Panc1 (cell line): ENCODE results near the gene GPR65. TPM values are rescaled to one million over a fixed set of nuclear protein-coding genes. Genes with fewer than 3 reads are reported as not detected.

Source experiments
- ATAC-seq: fragments of 200-7000 bp; cut with Tn5 transposase; 2 replicates; pipeline ENCODE4 v1.9.1; 2020; ENCODE audit warnings: mild to moderate bottlenecking, moderate library complexity
- BruUV-seq: library from RNA; stranded (reverse); fragments of 400-500 nt; replicated peaks from 2 replicates; lab custom pipeline; 2021; lab: Mats Ljungman, UMichigan
- CTCF ChIA-PET: fragments of 300-600 bp; sonication (Branson Sonifier 250); formaldehyde crosslinking; loops from one replicate; lab custom pipeline; 2022; ENCODE audit warnings: antibody characterized with exemption; lab: Charles Lee
- POLR2A ChIA-PET: fragments of 300-600 bp; sonication (Branson Sonifier 250); formaldehyde crosslinking; loops from one replicate; lab custom pipeline; 2022; ENCODE audit warnings: antibody characterized with exemption; lab: Charles Lee
- DNase-seq: peaks from one replicate; pipeline ENCODE4 v3.0.0-alpha.2; 2010; ENCODE audit warnings: low read depth, low spot score
- H3K27ac ChIP-seq: 2 replicates; pipeline ENCODE4 v1.5.1; 2011; ENCODE audit warnings: mild to moderate bottlenecking, low read length, inconsistent platforms
- H3K27me3 ChIP-seq: fragments of 200-500 bp; sonication (Bioruptor generic); 2 replicates; pipeline ENCODE4 v1.6.0; 2014; ENCODE audit warnings: low read length, inconsistent platforms; ENCODE audit not compliant: control insufficient read depth, insufficient read depth
- H3K36me3 ChIP-seq: fragments of 200-500 bp; sonication (Bioruptor generic); 2 replicates; pipeline ENCODE4 v1.5.1; 2014; ENCODE audit warnings: inconsistent platforms, mild to moderate bottlenecking, low read length, moderate library complexity; ENCODE audit not compliant: control insufficient read depth, insufficient read depth
- H3K4me1 ChIP-seq: 2 replicates; pipeline ENCODE4 v1.5.1; 2011; ENCODE audit warnings: inconsistent platforms, mild to moderate bottlenecking, low read length, moderate library complexity; ENCODE audit not compliant: control insufficient read depth, insufficient read depth
- H3K4me3 ChIP-seq, 2 experiments: 2 replicates each; pipeline ENCODE4 v1.5.1; 2011 to 2012; ENCODE audit warnings: low read depth in 2 of 2, low read length in 2 of 2, mild to moderate bottlenecking in 2 of 2, inconsistent platforms in 1 of 2, moderate library complexity in 1 of 2
- H3K9me3 ChIP-seq: fragments of 200-500 bp; sonication (Bioruptor generic); 2 replicates; pipeline ENCODE4 v1.5.1; 2014; ENCODE audit warnings: low read depth, mild to moderate bottlenecking, inconsistent platforms, low read length, moderate library complexity; ENCODE audit not compliant: control insufficient read depth, insufficient read depth
- CTCF ChIP-seq: fragments of 450-650 bp; IDR thresholded peaks from 2 replicates; pipeline ENCODE4 v1.5.1; 2017; ENCODE audit warnings: mild to moderate bottlenecking
- POLR2AphosphoS5 ChIP-seq: IDR thresholded peaks from 2 replicates; pipeline ENCODE4 v1.6.1; 2012; ENCODE audit warnings: mild to moderate bottlenecking, low read depth, low read length, moderate library complexity
- REST ChIP-seq, 2 experiments: IDR thresholded peaks; 2 replicates each; pipeline ENCODE4 v1.6.1; 2011 to 2012; ENCODE audit warnings: low read depth in 2 of 2, control low read depth in 1 of 2, low read length in 1 of 2, mild to moderate bottlenecking in 1 of 2, moderate library complexity in 1 of 2; ENCODE audit not compliant: insufficient read depth in 1 of 2
- SIN3A ChIP-seq: IDR thresholded peaks from 2 replicates; pipeline ENCODE4 v1.6.1; 2012; ENCODE audit warnings: low read depth, mild to moderate bottlenecking, low read length, moderate library complexity, borderline replicate concordance; ENCODE audit not compliant: insufficient read depth
- TCF7L2 ChIP-seq: IDR thresholded peaks from 2 replicates; pipeline ENCODE4 v1.6.1; 2011; ENCODE audit warnings: mild to moderate bottlenecking, low read depth, low read length, inconsistent platforms
- in situ Hi-C: cut with HindIII; loops from 2 replicates; pipeline ENCODE4 v1.10.0; 2016; ENCODE audit warnings: low sequenced_read_pairs, low pct_unique_long_range_greater_than_20kb
- intact Hi-C: fragments of 100-400 bp; cut with micrococcal nuclease; formaldehyde crosslinking; loops from one replicate; pipeline ENCODE4 v1.10.0; 2022; ENCODE audit not compliant: unreplicated experiment
- total RNA-seq: library from RNA; stranded (reverse); gene quantifications from one replicate; pipeline ENCODE4 v1.2.1, GENCODE V29; 2021; ENCODE audit not compliant: unreplicated experiment

GPR65 gene
- total RNA-seq, 1 experiment from 2014 or later = not detected

- Histone ChIP-seq H3K27me3 (no peaks in the 10 kb centered on the region), H3K9me3 (no peaks in the 10 kb centered on the region), H3K4me1 (no peaks in the 10 kb centered on the region), H3K4me3 (no peak overlapping the region), H3K36me3 (no peaks in the 10 kb centered on the region), H3K27ac (no peak overlapping the region)
- ATAC-seq (no peak), DNase-seq (no peak)
- CTCF ChIA-PET = no interaction called here
- in situ Hi-C loops = no loop called here
- no TSS peak for BruUV-seq
- POLR2A ChIA-PET = no interaction called here
- TF ChIP-seq SIN3A (no peak), POLR2AphosphoS5 (no peak), TCF7L2 (no peak), CTCF (no peak), REST (IDR thresholded peaks at IDR 0.05; ENCODE audit: insufficient read depth in 1 of 2, low read depth in 2 of 2, low read length in 1 of 2) (no peak)
- intact Hi-C loops = no loop called here
These were observed 2.4 kb upstream of the GPR65 start for GRCh38 chr14:88002421-88003075.

DNA sequence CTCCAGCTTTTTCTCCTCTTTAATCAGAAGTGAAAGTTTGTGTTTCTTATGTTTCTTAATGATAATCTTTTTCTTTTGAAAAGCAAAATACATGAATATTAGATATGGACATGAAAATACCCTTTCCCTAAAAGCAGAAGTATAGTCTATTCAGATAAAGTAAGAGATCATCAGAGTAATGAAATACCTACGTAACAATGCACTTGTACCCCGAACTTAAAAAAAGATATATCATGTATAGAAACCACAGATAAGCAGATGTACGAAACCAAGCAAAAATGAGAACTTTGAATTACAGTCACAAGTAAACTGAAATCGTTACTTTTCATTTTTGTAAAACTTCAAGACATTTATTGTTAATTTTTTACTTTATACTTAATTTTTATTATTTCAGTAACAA, 1.5 kb upstream of the GPR65 start:
- Histone ChIP-seq H3K4me3 (no peak overlapping the region), H3K27me3 (no peaks in the 10 kb centered on the region), H3K27ac (no peak overlapping the region), H3K36me3 (no peaks in the 10 kb centered on the region), H3K4me1 (no peaks in the 10 kb centered on the region), H3K9me3 (no peaks in the 10 kb centered on the region)
- in situ Hi-C loops = no loop called here
- TF ChIP-seq TCF7L2 = no peak
- no peak for TF ChIP-seq REST (IDR thresholded peaks at IDR 0.05; ENCODE audit: insufficient read depth in 1 of 2, low read depth in 2 of 2, low read length in 1 of 2)
- TF ChIP-seq POLR2AphosphoS5 = no peak
- no peak for TF ChIP-seq SIN3A
- no peak for TF ChIP-seq CTCF
- ATAC-seq (no peak), DNase-seq (no peak)
- intact Hi-C loops = no loop called here
- POLR2A ChIA-PET = no interaction called here
- no TSS peak for BruUV-seq
- CTCF ChIA-PET = no interaction called here
